Measurements from ENCODE around the gene RASL11A. TPM values are rescaled to one million over a fixed set of nuclear protein-coding genes. Genes with fewer than 3 reads are reported as not detected.
"Not testable (repeated sequence)": the region's sequence is repeated elsewhere in the genome, so short reads cannot be mapped to it uniquely, and the experiment has no call there.

Gene RASL11A
- total RNA-seq = 3.8 and 4.0 TPM in 2 replicates

- DNase-seq (ENCODE audit: low read depth, low spot score) = peak; percentile 50
Observed at GRCh38 chr13:27270594-27271520, at the start of gene RASL11A. Gene RASL11A (plus strand): TSS chr13:27270830. CDS start chr13:27270945, 115 bp downstream.

- DNase-seq (ENCODE audit: low read depth, low spot score) = not testable (repeated sequence)
Observed at GRCh38 chr13:27222100-27222499, 48.5 kb upstream of the RASL11A start.

- no peak for DNase-seq (ENCODE audit: low read depth, low spot score)
Observed at GRCh38 chr13:27226991-27227390, 43.6 kb upstream of the RASL11A start.

- no peak for DNase-seq (ENCODE audit: low read depth, low spot score)
Observed at GRCh38 chr13:27228131-27228530, 42.5 kb upstream of the RASL11A start.

GRCh38 chr13:27229642-27230041 lies 41.0 kb upstream of the RASL11A start:
- no peak for DNase-seq (ENCODE audit: low read depth, low spot score)

- DNase-seq (ENCODE audit: low read depth, low spot score) = no peak
Observed at GRCh38 chr13:27233964-27234363, 36.7 kb upstream of the RASL11A start.

GRCh38 chr13:27236478-27236877 lies 34.2 kb upstream of the RASL11A start:
- DNase-seq (ENCODE audit: low read depth, low spot score) = no peak

GRCh38 chr13:27242702-27243101 lies 27.9 kb upstream of the RASL11A start:
- DNase-seq (ENCODE audit: low read depth, low spot score) = no peak

GRCh38 chr13:27245610-27246009 lies 25.0 kb upstream of the RASL11A start:
- no peak for DNase-seq (ENCODE audit: low read depth, low spot score)

- DNase-seq (ENCODE audit: low read depth, low spot score) = no peak
Observed at GRCh38 chr13:27250833-27251165, 19.8 kb upstream of the RASL11A start.

- peak; percentile 92 for DNase-seq (ENCODE audit: low read depth, low spot score)
Observed at GRCh38 chr13:27251166-27252091, 19.2 kb upstream of the RASL11A start, which contains the start of gene RPL21. Gene RPL21 (plus strand): TSS chr13:27251558. CDS start chr13:27253777, 2,219 bp downstream.

- no peak for DNase-seq (ENCODE audit: low read depth, low spot score)
Observed at GRCh38 chr13:27252467-27252866, 18.2 kb upstream of the RASL11A start.

GRCh38 chr13:27257233-27257568 lies 13.4 kb upstream of the RASL11A start:
- DNase-seq (ENCODE audit: low read depth, low spot score) = no peak

GRCh38 chr13:27257648-27258253 lies 12.9 kb upstream of the RASL11A start:
- DNase-seq (ENCODE audit: low read depth, low spot score) = no peak

- no peak for DNase-seq (ENCODE audit: low read depth, low spot score)
Observed at GRCh38 chr13:27258637-27259386, 11.8 kb upstream of the RASL11A start.

GRCh38 chr13:27259831-27260230 lies 10.8 kb upstream of the RASL11A start:
- DNase-seq (ENCODE audit: low read depth, low spot score) = no peak

- DNase-seq (ENCODE audit: low read depth, low spot score) = no peak
Observed at GRCh38 chr13:27261396-27261795, 9.2 kb upstream of the RASL11A start.

GRCh38 chr13:27263438-27263837 lies 7.2 kb upstream of the RASL11A start:
- DNase-seq (ENCODE audit: low read depth, low spot score) = no peak

- no peak for DNase-seq (ENCODE audit: low read depth, low spot score)
Observed at GRCh38 chr13:27264181-27264580, 6.4 kb upstream of the RASL11A start.

- DNase-seq (ENCODE audit: low read depth, low spot score) = no peak
Observed at GRCh38 chr13:27264648-27265047, 6.0 kb upstream of the RASL11A start.

GRCh38 chr13:27266917-27267316 lies 3.7 kb upstream of the RASL11A start:
- DNase-seq (ENCODE audit: low read depth, low spot score) = no peak

Data from pulmonary artery endothelial cell (primary cell).